Activated T-helper 1 cell treated with anti-CD3 and anti-CD28 coated beads, Interleukin-2, amount 50 U/mL, for 16 hours (primary cell): ENCODE results near the gene EBP.
"Not testable (repeated sequence)": the region's sequence is repeated elsewhere in the genome, so short reads cannot be mapped to it uniquely, and the experiment has no call there.

Source experiments
- DNase-seq, 2 donors: peaks; one replicate each; pipeline ENCODE4 v3.0.0-alpha.2; 2020; ENCODE audit warnings: low read depth in 1 of 2, low spot score in 1 of 2

Gene EBP

DNA sequence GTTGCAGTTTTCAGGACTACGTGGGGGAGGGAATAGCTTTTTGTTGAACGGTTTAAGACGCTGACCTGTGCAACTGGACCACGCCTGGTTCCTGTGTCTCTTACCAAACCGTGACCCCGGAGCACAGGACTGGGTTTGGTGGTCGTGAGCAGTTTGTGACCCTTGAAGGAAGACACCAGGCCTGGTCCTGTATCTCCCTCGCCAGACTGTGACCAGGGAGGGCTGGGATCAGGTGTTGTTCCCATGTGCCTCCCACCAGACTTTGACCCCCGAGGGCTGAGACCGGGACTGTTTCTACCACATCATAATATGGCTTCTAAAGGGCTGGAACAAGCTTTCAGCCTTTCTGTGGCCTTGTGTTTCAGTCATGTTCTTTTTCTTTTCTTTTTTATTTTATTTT lies 683 bp downstream of the EBP start:
- no peak for DNase-seq

DNA sequence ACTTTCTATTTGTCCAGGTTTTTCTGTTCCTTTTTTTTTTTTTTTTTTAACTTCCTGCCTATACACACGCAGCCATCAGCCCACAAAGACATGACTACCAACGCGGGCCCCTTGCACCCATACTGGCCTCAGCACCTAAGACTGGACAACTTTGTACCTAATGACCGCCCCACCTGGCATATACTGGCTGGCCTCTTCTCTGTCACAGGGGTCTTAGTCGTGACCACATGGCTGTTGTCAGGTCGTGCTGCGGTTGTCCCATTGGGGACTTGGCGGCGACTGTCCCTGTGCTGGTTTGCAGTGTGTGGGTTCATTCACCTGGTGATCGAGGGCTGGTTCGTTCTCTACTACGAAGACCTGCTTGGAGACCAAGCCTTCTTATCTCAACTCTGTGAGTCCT lies 2.1 kb downstream of the EBP start:
- no peak for DNase-seq

DNA sequence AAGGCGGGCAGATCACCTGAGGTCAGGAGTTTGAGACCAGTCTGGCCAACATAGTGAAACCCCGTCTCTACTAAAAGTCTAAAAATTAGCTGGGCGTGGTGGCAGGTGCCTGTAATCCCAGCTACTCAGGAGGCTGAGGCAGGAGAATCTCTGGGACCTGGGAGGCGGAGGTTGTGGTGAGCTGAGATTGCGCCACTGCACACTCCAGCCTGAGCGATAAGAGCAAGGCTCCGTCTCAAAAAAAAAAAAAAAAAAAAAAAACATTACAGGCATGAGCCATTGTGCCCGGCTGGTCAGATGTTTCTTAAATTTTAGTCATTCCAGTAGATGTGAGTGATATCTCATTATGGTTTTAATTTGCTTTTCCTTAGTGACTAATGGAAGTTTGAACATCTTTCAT lies 4.2 kb downstream of the EBP start:
- not testable (repeated sequence) for DNase-seq

DNA sequence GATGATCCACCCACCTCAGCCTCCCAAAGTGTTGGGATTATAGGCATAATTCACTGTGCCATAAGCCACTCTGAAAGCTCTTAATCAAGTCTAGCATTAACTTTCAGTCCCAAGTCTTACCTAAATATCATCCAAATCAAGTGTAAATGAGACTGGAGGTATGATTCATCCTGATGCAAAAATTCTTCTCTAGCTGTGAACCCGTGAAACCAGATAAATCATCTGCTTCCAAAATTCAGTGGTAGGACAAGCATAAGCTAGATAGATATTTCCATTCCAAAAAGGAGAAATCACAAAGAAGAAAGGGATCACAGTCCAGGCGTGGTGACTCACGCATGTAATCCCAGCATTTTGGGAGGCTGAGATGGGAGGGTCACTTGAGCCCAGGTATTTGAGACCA lies 9.1 kb downstream of the EBP start:
- DNase-seq: no peak

DNA sequence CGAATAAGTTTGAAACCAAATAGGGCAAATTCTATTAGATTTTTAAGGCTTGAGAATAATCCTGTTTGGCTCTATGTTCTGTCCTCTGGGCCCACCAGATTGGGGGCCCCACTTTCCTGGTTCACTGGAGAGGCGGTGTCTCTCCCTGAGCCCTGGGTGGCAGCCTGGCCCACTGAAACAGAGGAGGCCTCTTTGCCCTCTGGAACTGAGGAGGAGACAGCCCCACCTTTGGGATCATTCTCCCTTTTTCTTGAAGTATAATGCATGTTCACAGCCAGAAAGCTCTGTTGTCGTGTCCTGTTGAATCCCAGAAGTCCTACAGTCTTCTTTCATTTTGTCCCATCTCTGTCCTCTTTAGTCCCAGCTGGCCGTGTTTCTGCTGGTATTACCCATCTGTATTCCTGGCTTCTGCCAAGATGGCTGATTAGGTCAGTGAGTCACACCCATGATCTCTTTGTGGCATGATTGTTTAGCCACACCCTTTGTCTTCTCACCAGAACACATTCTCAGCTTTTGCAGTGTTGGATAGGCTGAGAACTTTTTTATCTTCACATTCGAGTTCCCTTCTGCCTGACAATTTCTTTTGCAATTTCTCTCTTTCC lies 9.9 kb downstream of the EBP start:
- DNase-seq: no peak

DNA sequence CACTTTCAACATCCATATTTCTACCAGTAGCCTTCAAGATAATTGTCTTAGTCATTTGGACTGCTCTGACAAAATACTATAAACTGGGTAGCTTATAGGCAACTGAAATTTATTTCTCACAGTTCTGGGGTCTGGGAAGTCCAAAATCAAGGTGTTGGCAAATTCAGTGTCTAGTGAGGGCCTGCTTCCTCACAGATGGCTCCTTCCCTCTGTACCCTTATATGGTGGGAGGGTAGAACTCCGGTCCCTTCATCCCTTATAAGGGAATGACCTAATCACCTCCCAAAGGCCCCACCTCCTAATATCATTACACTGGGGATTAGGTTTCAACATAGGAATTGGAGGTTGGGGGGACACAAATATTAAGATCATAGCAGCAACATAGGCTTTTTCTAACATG lies 10.6 kb downstream of the EBP start:
- no peak for DNase-seq

DNA sequence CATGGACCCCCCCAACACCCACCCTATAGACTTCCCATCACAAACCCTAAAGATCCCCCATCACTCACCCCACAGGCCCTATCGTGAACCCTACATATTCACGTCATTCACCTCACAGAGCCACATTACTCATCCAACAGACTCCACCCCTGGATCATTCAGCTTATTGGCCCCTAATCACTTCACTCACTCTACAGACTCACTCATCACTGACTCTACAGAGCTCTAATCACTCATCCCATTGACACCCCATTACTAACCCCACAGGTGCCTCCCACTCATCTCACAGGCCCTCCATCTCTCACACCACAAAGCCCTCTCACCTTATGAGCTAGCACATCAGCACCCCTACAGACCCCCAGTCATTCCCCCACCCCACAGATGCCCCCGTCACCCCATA lies 11.6 kb downstream of the EBP start:
- no peak for DNase-seq

DNA sequence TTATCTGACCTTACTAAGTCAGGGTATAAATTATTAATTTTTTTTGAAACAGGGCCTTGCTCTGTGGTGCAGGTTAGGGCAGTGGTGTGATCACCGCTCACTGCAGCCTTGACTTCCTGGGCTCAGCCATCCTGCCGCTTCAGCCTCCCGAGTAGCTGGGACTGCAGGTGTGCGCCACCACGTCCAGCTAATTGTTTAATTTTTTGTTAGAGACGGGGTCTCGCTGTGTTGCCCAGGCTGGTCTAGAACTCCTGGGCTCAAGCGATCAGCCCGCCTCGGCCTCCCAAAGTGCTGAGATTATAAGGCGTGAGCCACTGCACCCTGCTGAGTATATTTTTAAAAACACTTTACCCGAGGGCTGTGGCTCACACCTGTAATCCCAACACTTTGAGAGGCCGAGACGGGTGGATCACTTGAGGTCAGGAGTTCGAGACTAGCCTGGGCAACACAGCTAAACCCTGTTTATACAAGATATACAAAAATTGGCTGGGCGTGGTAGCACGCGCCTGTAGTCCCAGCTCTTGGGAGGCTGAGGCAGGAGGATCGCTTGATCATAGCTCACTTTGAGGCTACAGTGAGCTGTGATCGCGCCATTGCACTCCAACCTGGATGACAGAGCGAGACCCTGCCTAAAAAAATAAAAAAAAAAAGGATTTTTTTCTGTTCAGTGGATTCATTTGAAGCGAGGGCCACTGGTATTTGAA lies 17.2 kb downstream of the EBP start:
- no peak for DNase-seq

DNA sequence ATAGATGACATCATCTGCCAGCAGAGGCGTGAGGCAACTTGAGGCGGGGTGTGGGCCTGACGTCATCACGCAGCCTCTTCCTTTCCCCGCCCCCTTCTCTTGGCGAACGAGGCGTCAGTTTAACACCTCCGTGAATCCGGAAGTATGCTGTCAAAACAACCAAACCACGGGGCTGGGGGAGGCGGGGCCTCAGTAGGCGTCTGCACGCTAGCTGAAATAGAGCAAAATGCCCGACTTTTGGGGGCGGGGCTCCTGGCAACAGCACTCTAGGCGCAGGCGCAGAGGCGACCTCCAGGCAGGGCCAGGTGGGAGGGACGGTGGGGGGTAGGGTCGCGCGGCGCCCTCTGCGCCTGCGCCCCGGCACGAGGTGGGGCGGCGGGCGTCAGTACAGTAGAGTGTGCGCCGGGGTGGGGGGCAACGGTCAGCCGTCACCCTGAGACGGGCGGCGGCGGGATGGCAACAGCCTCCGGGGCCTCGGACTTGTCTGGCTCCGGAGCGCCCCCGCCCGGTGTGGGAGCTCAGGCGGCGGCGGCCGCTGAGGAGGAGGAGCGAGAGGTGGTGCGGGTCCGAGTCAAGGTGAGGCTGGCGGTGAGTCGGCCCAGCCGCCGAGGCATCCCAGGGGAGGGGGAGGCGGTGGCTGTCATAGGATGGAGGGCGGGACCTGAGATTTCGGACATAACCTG lies 17.9 kb downstream of the EBP start, which contains the start of gene TBC1D25:
TBC1D25 (plus strand) TSS at position 370 of the 683 bp plus-strand sequence; CDS start at position 454, 84 bp downstream.
- peak; percentile 88 to 91 for DNase-seq

DNA sequence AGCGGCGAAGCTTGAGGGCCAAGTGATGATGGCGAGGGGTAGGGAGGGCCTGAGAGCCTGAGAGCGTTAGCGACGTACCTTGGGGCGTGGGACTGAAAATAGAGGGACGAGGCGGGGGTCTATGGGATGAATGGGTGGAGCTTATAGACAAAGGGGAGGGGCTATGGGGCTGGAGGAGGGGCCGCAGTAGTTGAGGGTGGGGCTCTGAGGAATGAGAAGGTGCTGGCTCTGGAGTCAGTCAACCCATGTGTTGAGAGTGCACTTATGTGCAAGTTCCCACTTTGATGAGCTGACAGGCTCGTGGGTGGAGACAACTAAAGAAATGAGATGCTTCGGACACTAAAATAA lies 18.4 kb downstream of the EBP start:
- peak; percentile 9 to 26 for DNase-seq

DNA sequence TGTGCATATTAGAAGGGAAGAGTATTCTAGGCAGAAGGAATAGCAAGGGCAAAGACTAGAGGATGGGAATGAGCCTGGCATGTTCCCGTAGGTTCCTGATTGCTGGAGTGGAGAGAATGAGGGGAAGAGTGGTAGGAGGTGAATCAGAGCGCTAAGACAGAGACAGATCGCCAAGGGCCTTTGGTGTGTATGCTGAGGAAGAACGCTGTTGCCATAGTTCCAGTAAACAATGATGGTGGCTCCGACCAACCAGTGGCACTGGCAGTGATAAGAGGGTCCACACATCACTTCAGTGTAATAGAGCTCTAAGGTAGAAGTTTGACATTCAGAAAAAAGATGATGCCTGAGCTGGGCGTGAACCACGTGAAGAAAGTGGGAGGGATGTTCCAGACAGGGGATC lies 18.9 kb downstream of the EBP start:
- no peak for DNase-seq

DNA sequence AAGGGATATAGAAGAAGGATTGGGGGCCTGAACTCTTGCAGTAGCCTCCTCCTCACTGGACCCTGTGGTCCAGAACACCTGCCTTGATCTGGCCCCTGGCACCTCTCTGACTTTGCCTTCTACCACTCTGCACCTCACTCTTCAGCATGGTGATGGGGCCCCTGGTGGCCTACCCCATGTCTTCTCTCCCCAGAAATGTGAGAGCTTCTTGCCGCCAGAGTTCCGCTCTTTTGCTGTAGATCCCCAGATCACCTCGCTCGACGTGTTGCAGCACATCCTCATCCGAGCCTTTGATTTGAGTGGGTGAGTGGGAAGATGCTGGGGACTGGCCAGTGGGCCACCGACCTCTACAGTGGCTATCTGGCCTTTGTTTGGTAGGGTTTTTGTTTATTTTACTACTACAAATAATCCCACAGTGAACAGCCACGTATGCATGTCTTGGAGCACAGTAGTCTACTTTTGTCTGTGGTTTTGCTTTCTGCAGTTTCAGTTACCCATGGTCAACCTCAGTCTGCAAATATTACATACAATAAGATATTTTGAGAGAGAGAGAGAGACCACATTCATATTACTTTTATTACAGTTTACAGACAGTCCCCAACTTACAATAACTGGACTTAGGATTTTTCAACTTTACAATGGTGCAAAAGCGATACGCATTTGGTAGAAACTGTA lies 19.7 kb downstream of the EBP start:
- DNase-seq: no peak

DNA sequence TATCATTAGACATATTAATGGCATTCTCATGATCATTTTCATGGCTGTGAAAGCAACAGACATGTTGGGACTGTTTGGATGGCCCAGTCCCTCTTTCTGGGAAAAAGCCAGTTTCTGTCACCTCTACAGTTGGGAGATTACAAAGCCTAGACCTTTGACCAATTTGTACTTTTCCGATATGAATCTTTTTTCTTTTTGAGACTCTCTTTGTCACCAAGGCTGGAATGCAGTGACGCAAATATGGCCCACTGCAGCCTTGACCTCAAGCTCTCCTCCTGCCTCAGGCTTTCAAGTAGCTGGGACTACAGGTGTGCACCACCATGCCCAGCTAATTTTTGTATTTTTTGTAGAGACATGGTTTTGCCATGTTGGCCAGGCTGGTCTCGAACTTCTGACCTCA lies 27.3 kb downstream of the EBP start:
- DNase-seq: no peak

DNA sequence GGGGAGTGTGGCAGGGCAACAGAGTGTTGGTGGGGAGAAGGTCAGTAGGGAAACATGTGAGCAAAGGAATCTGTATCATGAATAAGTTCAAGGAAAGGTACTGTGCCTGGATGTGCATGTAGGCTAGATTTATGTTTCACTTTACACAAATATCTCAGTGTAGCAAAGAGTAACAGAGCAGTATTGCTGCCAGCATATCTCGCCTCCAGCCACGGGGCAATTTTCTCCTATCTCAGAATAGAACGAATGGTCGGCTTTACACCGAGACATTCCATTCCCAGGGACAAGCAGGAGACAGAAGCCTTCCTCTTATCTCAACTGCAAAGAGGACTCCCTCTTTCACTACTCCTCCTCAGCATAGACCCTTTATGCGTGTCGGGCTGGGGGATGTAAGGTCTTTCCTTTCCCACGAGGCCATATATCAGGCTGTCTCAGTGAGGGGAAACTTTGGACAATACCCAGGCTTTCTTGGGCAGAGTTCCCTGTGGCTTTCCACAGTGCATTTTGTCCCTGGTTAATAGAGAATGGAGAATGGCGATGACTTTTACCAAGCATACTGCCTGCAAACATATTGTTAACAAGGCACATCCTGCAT lies 34.2 kb downstream of the EBP start:
- not testable (repeated sequence) for DNase-seq

DNA sequence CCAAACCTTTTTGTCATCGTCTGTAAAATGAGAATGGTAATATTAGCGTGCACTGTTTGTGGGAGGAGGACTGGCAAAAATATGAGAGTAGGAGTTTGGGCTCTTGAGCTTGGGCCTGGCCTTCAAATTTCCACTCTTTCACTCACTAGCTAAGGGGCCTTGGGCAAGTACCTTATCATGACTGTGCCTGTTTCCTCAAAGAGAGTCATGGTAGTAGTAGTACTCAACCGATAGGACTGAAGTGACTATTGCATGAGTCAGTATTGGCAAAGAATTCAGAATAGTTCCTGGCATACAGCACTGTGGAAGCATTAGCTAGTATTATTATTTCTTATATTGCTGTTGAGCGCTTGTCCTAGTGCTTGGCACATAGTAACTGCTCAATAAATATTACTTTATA lies 36.7 kb downstream of the EBP start:
- no peak for DNase-seq

DNA sequence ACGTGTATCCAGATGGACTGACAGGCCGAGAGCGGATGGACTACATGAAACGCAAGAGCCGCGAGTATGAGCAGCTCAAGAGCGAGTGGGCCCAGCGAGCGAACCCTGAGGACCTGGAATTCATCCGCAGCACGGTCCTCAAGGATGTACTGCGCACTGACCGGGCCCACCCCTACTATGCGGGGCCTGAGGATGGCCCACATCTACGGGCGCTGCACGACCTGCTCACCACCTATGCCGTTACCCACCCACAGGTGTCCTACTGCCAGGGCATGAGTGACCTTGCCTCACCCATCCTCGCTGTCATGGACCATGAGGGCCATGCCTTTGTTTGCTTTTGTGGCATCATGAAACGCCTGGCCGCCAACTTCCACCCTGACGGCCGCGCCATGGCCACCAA lies 38.0 kb downstream of the EBP start:
- DNase-seq: no peak

DNA sequence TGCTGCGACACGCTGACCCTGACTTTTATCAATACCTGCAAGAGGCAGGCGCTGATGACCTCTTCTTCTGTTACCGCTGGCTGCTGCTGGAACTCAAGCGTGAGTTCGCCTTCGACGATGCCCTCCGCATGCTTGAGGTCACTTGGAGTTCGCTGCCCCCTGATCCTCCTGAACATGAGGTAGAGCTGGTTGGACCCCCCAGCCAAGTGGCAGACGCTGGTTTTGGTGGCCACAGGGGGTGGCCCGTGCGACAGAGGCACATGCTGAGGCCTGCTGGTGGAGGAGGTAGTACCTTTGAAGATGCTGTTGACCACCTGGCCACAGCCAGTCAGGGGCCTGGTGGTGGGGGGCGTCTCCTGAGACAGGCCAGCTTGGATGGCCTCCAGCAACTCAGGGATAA lies 38.4 kb downstream of the EBP start:
- DNase-seq: no peak

DNA sequence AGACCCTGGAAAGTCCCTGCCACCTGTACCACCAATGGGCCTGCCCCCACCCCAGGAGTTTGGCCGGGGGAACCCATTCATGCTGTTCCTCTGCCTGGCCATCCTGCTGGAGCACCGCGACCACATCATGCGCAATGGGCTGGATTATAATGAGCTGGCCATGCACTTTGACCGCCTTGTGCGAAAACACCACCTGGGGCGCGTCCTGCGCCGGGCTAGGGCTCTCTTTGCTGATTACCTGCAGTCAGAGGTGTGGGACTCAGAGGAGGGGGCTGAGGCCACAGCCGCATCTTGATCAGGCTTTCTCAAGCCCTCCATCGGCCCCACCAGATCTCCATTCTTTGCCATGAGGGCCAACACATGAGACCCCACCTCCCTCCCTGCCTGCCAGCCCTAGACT lies 39.1 kb downstream of the EBP start:
- no peak for DNase-seq

DNA sequence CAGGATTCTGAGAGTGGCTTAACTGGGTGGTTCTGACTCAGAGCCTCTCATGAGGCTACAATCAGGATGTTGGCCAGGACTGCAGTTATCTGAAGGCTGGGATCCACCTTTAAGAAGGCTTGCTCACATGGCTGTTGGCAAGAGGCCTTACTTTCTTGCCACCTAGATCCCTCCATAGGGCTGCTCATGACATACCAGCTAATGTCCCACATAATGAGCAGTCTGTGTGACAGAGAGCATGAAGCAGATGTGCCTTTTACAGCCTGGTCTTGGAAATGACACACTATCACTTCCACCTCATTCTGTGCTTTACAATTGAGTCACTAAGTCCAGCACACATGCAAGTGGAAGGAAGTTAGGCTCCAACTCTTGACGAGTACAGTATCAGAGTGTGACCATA lies 48.4 kb downstream of the EBP start:
- no peak for DNase-seq

DNA sequence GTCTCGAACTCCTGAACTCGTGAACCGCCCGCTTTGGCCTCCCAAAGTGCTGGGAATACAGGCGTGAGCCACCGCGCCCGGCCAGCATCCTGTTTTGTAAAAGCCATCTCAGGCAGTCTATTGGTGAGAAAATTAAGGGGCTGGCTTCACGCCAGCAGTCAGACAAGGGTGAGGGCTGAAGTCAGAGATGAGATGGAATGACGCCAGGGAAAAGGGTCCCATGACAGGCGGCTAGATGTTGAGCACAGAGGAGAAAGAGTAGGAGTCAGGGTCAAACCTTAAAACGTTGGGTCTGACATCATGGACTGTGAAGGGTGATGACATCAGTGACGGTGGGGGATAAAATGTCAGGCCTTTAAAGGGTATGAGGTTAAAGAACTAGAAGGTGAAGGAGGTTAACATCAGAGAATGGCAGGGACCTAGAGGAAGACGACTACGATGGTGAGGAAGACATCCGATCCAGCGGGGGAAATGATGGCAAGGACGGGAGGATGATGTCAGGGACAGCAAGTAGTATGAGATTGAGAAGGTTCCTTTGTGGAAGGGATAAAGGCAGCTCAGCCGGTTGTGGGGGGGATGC lies 52.2 kb downstream of the EBP start:
- peak in 1 of 2 donors; percentile 5 for DNase-seq
